Measurements from ENCODE around the gene PCK2. TPM values are rescaled to one million over a fixed set of nuclear protein-coding genes. Genes with fewer than 3 reads are reported as not detected.
A peak's percentile ranks its signal among the peaks of the same experiment; 100 is the strongest.

Gene PCK2
- total and polyA plus RNA-seq, 2 of the 13 experiments (the other 11 are each of a cell fraction or from before 2014, with no cell fraction given), result 129 to 272 TPM

DNA sequence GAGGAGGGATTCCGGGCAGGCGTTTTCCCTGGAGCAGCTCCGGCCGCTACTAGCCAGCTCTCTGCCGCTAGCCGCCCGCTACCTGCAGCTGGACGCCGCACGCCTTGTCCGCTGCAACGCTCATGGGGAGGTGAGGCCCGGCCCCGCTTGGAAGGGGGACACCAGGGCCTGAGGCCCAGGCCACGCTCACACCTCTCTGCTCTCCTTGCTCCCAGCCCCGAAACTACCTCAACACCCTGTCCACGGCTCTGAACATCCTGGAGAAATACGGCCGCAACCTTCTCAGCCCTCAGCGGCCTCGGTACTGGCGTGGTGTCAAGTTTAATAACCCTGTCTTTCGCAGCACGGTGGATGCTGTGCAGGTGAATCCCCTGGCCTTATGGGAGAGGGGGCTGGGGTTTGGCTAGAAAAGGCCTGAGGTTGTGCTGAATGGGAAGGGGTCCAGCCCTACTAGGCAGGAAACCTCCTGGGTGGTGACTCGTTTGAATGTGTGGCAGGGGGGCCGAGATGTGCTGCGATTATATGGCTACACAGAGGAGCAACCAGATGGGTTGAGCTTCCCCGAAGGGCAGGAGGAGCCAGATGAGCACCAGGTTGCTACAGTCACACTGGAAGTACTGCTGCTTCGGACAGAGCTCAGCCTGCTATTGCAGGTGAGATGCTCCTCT lies 53.8 kb downstream of the PCK2 start (continued):
- TF ChIP-seq, protein P1, sequence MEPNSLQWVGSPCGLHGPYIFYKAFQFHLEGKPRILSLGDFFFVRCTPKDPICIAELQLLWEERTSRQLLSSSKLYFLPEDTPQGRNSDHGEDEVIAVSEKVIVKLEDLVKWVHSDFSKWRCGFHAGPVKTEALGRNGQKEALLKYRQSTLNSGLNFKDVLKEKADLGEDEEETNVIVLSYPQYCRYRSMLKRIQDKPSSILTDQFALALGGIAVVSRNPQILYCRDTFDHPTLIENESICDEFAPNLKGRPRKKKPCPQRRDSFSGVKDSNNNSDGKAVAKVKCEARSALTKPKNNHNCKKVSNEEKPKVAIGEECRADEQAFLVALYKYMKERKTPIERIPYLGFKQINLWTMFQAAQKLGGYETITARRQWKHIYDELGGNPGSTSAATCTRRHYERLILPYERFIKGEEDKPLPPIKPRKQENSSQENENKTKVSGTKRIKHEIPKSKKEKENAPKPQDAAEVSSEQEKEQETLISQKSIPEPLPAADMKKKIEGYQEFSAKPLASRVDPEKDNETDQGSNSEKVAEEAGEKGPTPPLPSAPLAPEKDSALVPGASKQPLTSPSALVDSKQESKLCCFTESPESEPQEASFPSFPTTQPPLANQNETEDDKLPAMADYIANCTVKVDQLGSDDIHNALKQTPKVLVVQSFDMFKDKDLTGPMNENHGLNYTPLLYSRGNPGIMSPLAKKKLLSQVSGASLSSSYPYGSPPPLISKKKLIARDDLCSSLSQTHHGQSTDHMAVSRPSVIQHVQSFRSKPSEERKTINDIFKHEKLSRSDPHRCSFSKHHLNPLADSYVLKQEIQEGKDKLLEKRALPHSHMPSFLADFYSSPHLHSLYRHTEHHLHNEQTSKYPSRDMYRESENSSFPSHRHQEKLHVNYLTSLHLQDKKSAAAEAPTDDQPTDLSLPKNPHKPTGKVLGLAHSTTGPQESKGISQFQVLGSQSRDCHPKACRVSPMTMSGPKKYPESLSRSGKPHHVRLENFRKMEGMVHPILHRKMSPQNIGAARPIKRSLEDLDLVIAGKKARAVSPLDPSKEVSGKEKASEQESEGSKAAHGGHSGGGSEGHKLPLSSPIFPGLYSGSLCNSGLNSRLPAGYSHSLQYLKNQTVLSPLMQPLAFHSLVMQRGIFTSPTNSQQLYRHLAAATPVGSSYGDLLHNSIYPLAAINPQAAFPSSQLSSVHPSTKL (CRISPR knock-in tag; IDR thresholded peaks at IDR 0.05), result no peak
- TF ChIP-seq HOXA3 (CRISPR knock-in tag; IDR thresholded peaks at IDR 0.05) (0 out of 2 replicates have a peak, but pooled peaks have one; percentile 1), REPIN1 (CRISPR knock-in tag; IDR thresholded peaks at IDR 0.05; ENCODE audit: borderline replicate concordance, low read depth) (no peak; the same call in 1 of the 2 replicates)
- TF ChIP-seq, protein P2, sequence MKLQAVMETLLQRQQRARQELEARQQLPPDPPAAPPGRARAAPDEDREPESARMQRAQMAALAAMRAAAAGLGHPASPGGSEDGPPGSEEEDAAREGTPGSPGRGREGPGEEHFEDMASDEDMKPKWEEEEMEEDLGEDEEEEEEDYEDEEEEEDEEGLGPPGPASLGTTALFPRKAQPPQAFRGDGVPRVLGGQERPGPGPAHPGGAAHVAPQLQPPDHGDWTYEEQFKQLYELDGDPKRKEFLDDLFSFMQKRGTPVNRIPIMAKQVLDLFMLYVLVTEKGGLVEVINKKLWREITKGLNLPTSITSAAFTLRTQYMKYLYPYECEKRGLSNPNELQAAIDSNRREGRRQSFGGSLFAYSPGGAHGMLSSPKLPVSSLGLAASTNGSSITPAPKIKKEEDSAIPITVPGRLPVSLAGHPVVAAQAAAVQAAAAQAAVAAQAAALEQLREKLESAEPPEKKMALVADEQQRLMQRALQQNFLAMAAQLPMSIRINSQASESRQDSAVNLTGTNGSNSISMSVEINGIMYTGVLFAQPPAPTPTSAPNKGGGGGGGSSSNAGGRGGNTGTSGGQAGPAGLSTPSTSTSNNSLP (IDR thresholded peaks at IDR 0.05; ENCODE audit: low read depth, low read length), result no peak
